Fibroblast of skin of back (primary cell): ENCODE results near the gene OR5M11. TPM values are rescaled to one million over a fixed set of nuclear protein-coding genes. Genes with fewer than 3 reads are reported as not detected.
"Not testable (repeated sequence)": the region's sequence is repeated elsewhere in the genome, so short reads cannot be mapped to it uniquely, and the experiment has no call there.

ENCODE experiments used
- DNase-seq: peaks from one replicate; pipeline ENCODE4 v3.0.0-alpha.2; 2013
- polyA plus RNA-seq, 2 experiments: library from polyadenylated mRNA; unstranded; fragments of 120-200 nt; gene quantifications; one replicate each; pipeline ENCODE4 v1.2.1, GENCODE V29; 2013; ENCODE audit not compliant: insufficient read length in 2 of 2

OR5M11 gene
- polyA plus RNA-seq (2013, experiment 1 of 2; ENCODE audit: insufficient read length): not detected
- not detected for polyA plus RNA-seq (2013, experiment 2 of 2; ENCODE audit: insufficient read length)

DNA sequence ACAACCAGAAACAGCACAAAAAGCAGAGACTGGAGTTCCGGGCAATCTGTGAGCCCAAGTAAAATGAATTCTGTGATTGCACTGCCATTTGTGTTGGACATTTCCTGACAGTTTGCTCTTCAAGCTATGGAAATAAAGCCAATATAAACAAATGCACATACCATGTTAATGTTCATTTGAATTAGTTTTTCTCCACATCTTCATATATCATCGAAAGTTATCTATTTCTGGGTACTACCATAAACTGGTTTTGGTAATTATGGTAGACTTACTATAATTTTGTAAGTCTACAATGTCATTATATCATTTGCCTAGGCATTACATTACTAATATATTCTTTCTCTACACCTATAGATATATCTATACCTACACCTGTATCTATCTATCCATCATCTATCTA, at the start of gene OR5M11:
TSS of gene OR5M11 (minus strand) at position 101 of the 400 bp plus-strand sequence. CDS start at position 101, 0 bp downstream.
- no peak for DNase-seq

- DNase-seq: not testable (repeated sequence)
Observed at GRCh38 chr11:56592088-56592717, 49.1 kb upstream of the OR5M11 start.

- no peak for DNase-seq
Observed at GRCh38 chr11:56577621-56578020, 34.6 kb upstream of the OR5M11 start, which contains the start of gene OR5M10. Gene OR5M10 (minus strand): TSS chr11:56577721. CDS start chr11:56577721, 0 bp downstream.

DNA sequence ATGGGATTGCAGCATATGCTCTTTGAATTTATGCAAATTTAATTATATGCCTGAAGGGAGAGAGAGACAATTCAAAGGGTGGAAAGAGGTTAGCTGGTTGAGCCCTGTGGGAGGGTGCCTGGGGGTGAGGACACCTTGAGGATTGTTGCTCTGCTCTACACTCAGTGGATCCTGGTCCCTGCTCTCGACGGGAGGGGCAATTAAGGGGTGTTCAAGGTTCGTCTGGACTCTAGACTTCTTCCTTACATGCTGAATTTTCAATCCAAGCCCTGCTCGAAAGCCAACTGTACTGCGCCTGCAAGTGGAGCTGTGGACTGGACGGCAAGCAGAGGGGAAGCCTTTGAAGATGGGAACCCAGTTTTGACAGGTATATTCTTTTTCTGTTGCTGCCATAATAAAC, 15.5 kb upstream of the OR5M11 start:
- no peak for DNase-seq

DNA sequence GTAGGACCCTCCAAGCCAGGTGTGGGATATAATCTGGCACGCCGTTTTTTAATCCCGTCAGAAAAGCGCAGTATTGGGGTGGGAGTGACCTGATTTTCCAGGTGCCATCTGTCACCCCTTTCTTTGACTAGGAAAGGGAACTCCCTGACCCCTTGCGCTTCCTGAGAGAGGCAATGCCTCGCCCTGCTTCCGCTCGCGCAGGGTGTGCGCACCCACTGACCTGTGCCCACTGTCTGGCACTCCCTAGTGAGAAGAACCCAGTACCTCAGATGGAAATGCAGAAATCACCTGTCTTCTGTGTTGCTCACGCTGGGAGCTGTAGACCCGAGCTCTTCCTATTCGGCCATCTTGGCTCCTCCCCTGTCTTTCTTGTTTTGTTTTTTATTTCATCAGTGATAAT, 11.6 kb upstream of the OR5M11 start:
- not testable (repeated sequence) for DNase-seq

DNA sequence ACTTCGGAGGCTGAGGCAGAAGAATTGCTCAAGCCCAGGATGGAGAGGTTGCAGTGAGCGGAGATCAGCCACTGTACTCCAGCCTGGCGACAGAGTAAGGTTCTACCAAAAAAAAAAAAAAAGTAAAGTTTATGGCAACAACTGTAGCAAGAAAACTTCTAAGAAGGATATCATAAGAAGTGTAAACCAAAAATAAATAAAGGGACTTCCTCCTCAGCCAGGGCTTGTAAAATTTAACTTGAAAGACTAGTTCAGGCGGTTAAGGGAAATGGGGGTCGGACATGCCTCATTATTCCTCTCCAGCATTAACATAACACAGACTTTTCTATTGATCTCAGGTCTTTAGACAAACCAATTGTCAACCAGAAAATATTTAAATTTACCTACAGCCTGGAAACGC, 2.5 kb upstream of the OR5M11 start:
- DNase-seq: no peak

GRCh38 chr11:56543739-56544138, 682 bp upstream of the OR5M11 start:
- DNase-seq: no peak

- DNase-seq: no peak
Observed at GRCh38 chr11:56533054-56533740, 9.9 kb downstream of the OR5M11 start.

- DNase-seq: no peak
Observed at GRCh38 chr11:56531856-56532255, 11.2 kb downstream of the OR5M11 start.

- DNase-seq: no peak
Observed at GRCh38 chr11:56522008-56522407, 21.0 kb downstream of the OR5M11 start.

- DNase-seq: no peak
Observed at GRCh38 chr11:56513280-56513679, 29.8 kb downstream of the OR5M11 start.

GRCh38 chr11:56509439-56509838, 33.6 kb downstream of the OR5M11 start:
- DNase-seq: no peak

GRCh38 chr11:56497010-56497409, 46.0 kb downstream of the OR5M11 start:
- no peak for DNase-seq

DNA sequence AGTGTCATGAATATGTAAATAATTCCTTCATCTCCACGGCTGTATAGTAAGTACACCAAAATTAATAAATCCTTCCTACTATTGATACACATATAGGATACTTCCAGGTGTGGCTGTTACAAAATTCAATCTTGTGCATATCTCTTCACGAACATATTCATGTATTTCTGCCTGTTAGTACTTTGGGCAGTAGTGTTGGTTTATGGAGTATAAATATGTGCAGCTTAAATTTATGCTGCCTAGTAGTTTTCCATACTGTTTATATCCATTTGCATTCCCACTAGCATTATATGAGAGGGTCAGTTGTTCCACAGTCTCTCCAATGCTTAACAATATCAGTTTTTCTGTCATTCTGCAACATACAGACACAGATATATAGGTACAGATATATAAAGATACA, 47.9 kb downstream of the OR5M11 start:
- no peak for DNase-seq
